Spleen (tissue), 7 donors: Measurements from ENCODE around the gene PAFAH2.

Experiments used
- POLR2A ChIP-seq, 3 donors: fragments of 450-650 bp; IDR thresholded peaks; one replicate each; pipeline ENCODE4 v1.5.1; 2017; ENCODE audit warnings: antibody characterized with exemption in 3 of 3, mild to moderate bottlenecking in 1 of 3
- POLR2AphosphoS5 ChIP-seq, 3 donors: sonication (generic); formaldehyde crosslinking; IDR thresholded peaks; one replicate each; pipeline ENCODE4 v1.5.1; 2017; ENCODE audit warnings: antibody characterized with exemption in 3 of 3
- TF ChIP-seq, protein P1 (sequence below), 11 experiments: fragments of 200-600 bp in 7 of 11; fragments of 450-650 bp in 4 of 11; sonication (generic) in 4 of 11; IDR thresholded peaks in 8 of 11; conservative IDR thresholded peaks in 3 of 11; 1 replicate in 7 of 11; 2 replicates in 4 of 11; pipeline versions ENCODE4 v1.4.0 to v1.8.0; 2016 to 2021; ENCODE audit warnings: antibody characterized with exemption in 11 of 11, inconsistent platforms in 4 of 11, mild to moderate bottlenecking in 1 of 11
- donor health status: DM: no; HTN: no; CAD: no; lungs with moderate emphysema.
- donor health status: DM: no; HTN: no; CAD: no.
- donor health status: DM: no; HTN: no; CAD: no.

DNA sequence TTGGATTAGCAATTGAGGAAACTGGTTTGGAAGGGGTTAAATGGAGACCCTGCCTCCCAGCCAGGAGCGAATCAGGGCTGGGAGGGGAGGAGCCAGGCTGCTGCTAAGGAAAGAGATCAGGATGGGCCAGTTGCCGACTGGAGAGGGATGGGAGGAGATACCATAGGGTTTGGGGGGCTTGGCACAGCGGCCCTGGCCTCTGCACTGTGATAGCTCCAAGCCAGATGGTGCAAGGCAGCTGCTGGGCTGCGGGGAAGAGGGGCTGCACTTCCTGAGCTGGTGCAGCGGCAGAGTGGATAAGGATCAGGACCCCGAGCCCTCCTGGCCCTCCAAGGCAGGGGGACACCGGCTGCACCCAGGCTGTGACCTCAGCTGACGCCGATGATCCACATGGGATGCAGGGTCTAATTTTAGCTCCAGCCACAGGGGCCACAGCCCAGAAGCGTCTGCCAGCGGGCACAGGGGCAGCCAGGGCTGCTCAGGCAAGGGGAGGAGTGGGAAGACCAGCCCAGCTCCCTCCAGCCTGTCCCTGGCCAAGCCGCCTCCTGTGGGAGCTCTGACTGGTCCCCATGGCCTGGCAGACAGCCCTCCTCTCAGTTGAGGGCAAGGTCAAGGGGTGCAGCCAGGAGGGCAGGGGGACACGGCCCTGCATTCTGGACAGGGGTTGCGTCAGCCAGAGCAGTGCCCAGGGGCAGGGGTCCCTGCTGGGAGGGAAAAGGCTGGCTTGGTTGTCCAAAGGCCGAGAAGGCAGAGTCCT lies 24.0 kb upstream of the PAFAH2 start, which contains the start of gene EXTL1:
- TF ChIP-seq, protein P1, sequence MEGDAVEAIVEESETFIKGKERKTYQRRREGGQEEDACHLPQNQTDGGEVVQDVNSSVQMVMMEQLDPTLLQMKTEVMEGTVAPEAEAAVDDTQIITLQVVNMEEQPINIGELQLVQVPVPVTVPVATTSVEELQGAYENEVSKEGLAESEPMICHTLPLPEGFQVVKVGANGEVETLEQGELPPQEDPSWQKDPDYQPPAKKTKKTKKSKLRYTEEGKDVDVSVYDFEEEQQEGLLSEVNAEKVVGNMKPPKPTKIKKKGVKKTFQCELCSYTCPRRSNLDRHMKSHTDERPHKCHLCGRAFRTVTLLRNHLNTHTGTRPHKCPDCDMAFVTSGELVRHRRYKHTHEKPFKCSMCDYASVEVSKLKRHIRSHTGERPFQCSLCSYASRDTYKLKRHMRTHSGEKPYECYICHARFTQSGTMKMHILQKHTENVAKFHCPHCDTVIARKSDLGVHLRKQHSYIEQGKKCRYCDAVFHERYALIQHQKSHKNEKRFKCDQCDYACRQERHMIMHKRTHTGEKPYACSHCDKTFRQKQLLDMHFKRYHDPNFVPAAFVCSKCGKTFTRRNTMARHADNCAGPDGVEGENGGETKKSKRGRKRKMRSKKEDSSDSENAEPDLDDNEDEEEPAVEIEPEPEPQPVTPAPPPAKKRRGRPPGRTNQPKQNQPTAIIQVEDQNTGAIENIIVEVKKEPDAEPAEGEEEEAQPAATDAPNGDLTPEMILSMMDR (IDR thresholded peaks at IDR 0.05 in 8 of 11, conservative IDR thresholded peaks at IDR 0.05 in 3 of 11), result no peak
- TF ChIP-seq POLR2AphosphoS5 (IDR thresholded peaks at IDR 0.05) (peak; percentile 33 to 64 (median 62)), POLR2A (IDR thresholded peaks at IDR 0.05) (no peak)
